NCI-H1105 (cell line): ENCODE results near the gene PLCB1.
"Not testable (repeated sequence)": the region's sequence is repeated elsewhere in the genome, so short reads cannot be mapped to it uniquely, and the experiment has no call there.

ENCODE experiments used
- DNase-seq: peaks from one replicate; lab custom pipeline; 2025; lab: John Stamatoyannopoulos, UW

PLCB1 gene

GRCh38 chr20:8787090-8787489 lies 655.0 kb downstream of the PLCB1 start:
- no peak for DNase-seq

GRCh38 chr20:8788275-8788674 lies 656.2 kb downstream of the PLCB1 start:
- no peak for DNase-seq

GRCh38 chr20:8788831-8789230 lies 656.8 kb downstream of the PLCB1 start:
- no peak for DNase-seq

GRCh38 chr20:8790442-8791074 lies 658.5 kb downstream of the PLCB1 start:
- peak; percentile 18 for DNase-seq

GRCh38 chr20:8795404-8795803 lies 663.3 kb downstream of the PLCB1 start:
- DNase-seq: no peak

- DNase-seq: no peak
Observed at GRCh38 chr20:8796088-8796660, 664.1 kb downstream of the PLCB1 start.

- DNase-seq: no peak
Observed at GRCh38 chr20:8798505-8798904, 666.4 kb downstream of the PLCB1 start.

GRCh38 chr20:8800089-8800488 lies 668.0 kb downstream of the PLCB1 start:
- DNase-seq: no peak

GRCh38 chr20:8801686-8802085 lies 669.6 kb downstream of the PLCB1 start:
- no peak for DNase-seq

GRCh38 chr20:8803065-8803464 lies 671.0 kb downstream of the PLCB1 start:
- DNase-seq: no peak

GRCh38 chr20:8803941-8804340 lies 671.9 kb downstream of the PLCB1 start:
- no peak for DNase-seq

GRCh38 chr20:8805737-8806442 lies 673.8 kb downstream of the PLCB1 start:
- DNase-seq: no peak

GRCh38 chr20:8807480-8808201 lies 675.6 kb downstream of the PLCB1 start:
- DNase-seq: no peak

GRCh38 chr20:8808202-8808535 lies 676.1 kb downstream of the PLCB1 start:
- DNase-seq: no peak

- DNase-seq: no peak
Observed at GRCh38 chr20:8809107-8809953, 677.3 kb downstream of the PLCB1 start.

GRCh38 chr20:8811801-8812594 lies 679.9 kb downstream of the PLCB1 start:
- no peak for DNase-seq

- no peak for DNase-seq
Observed at GRCh38 chr20:8812817-8813216, 680.8 kb downstream of the PLCB1 start.

- no peak for DNase-seq
Observed at GRCh38 chr20:8815208-8815607, 683.1 kb downstream of the PLCB1 start.

GRCh38 chr20:8829256-8829655 lies 697.2 kb downstream of the PLCB1 start:
- no peak for DNase-seq

- not testable (repeated sequence) for DNase-seq
Observed at GRCh38 chr20:8834294-8834693, 702.2 kb downstream of the PLCB1 start.

- no peak for DNase-seq
Observed at GRCh38 chr20:8834851-8835250, 702.8 kb downstream of the PLCB1 start.
